HAP-1 (cell line): ENCODE results near the gene CMKLR1.

Experiments used
- DNase-seq, 2 experiments: peaks; one replicate each; pipeline ENCODE4 v3.0.0-alpha.2; 2016 to 2020; ENCODE audit warnings: low spot score in 2 of 2
- H3K27me3 ChIP-seq: fragments of 250-450 bp; sonication (Bioruptor Pico); 2 replicates; pipeline ENCODE4 v1.5.1; 2020; ENCODE audit warnings: low read depth, mild to moderate bottlenecking, moderate library complexity
- H3K36me3 ChIP-seq: fragments of 250-450 bp; sonication (Bioruptor Pico); replicated peaks from 2 replicates; pipeline ENCODE4 v1.5.1; 2020; ENCODE audit warnings: mild to moderate bottlenecking
- H3K4me1 ChIP-seq: fragments of 250-450 bp; sonication (Bioruptor Pico); 2 replicates; pipeline ENCODE4 v1.5.1; 2020; ENCODE audit warnings: mild to moderate bottlenecking
- H3K4me3 ChIP-seq: fragments of 250-450 bp; sonication (Bioruptor Pico); 2 replicates; pipeline ENCODE4 v1.5.1; 2020; ENCODE audit warnings: mild to moderate bottlenecking, moderate library complexity
- H3K9me3 ChIP-seq: fragments of 250-450 bp; sonication (Bioruptor Pico); 2 replicates; pipeline ENCODE4 v1.5.1; 2020; ENCODE audit warnings: mild to moderate bottlenecking, moderate library complexity
- in situ Hi-C: fragments of 300-500 bp; cut with MboI; formaldehyde crosslinking; loops from 3 replicates; pipeline ENCODE4 v1.14.3; 2020; ENCODE audit warnings: low sequenced_read_pairs, inconsistent platforms, mixed read lengths

CMKLR1 gene

DNA sequence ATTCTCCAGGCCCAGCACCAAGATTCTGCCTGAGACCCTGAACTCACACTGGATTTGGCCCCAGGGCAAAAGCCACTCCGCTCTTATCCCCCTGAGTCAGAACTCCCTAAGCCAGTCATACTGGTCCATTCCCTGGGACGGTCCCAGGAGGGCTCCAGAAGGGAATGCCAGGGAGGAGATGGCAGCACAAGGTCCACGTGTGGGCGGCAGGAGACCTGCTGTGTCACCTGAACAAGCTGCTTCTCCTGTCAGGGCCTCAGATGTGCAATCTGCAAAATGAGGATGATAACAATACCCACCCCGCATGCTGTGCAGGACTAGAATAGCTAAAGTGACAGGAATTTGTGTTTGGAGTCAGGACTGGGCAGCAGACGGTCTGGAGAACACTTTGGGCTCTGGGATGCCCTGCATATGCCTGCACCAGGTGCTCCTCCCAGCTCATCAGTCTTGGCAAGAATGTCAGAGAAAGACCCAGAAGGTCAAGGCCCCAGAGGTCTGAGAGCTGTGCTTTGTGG is 40.3 kb downstream of the CMKLR1 start:
- no peak for DNase-seq
- Histone ChIP-seq H3K36me3 (no peaks in the 10 kb centered on the region), H3K9me3 (no peaks in the 10 kb centered on the region), H3K27me3 (0 out of 2 replicates have a peak, but pooled peaks cover 3% of the 10 kb centered on the region), H3K4me3 (no peak overlapping the region), H3K4me1 (no peaks in the 10 kb centered on the region)
- in situ Hi-C loops, result no loop called here

DNA sequence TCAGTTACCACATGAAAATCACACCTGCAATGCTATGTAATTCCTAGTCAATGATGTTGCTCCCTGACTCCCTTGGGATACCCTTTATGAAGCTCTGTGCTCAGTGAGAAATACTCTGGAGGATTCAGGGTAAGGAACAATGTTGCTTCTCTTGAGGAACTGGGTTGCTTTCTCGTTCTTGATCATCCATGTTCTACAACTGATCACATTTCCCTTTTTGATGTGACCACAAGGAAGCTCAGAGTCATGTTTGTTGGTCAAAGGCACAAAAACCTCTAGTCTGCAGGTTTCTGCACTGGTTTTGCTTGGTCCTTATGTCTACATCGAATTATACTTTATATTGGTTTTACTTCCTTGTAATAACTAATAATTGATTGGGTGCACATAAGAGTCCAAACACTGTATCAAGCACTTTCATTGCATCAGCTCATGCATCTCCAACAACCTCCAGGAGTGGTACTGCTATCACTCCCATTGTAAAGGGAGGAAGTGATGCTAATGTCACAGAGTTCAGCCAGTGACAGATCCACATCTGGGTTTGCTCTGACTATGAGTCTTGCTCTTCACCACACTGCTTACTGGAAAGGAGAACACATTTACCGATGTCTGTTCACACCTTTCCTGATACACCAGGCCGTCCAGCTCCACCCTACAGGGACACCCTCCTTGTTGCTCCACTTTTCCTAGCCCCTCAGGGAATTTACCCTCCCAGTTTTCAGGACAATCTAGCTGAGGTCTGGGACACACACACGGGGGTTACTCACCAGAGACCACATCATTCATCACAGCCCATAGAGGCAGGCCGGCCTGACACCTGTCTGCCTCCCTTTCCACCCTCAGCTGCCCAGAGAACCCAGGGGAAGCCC is 41.0 kb downstream of the CMKLR1 start:
- Histone ChIP-seq H3K4me3 (no peak overlapping the region), H3K36me3 (no peaks in the 10 kb centered on the region), H3K9me3 (no peaks in the 10 kb centered on the region), H3K27me3 (0 out of 2 replicates have a peak, but pooled peaks cover 3% of the 10 kb centered on the region), H3K4me1 (no peaks in the 10 kb centered on the region)
- DNase-seq, result no peak
- in situ Hi-C loops, result no loop called here

DNA sequence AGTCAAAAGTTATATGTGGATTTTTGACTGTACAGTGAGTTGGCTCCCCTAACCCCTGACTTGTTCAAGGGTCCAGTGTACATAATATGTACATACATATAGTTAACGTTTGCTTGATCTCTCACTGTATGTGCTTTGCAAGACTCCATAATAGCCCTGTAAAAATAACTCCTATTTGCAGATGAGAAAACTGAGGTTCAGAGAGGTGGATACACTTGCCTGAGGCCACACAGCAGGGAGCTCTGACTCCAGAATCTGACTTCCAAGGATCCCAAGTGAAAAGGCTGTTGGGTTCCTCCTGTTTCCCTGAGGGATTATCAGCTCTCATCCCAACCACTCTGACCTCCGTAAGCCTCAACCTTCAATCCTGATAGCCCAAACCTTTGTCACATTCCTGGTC is 41.7 kb downstream of the CMKLR1 start:
- Histone ChIP-seq H3K4me3 (no peak overlapping the region), H3K9me3 (no peaks in the 10 kb centered on the region), H3K27me3 (0 out of 2 replicates have a peak, but pooled peaks cover 3% of the 10 kb centered on the region), H3K4me1 (no peaks in the 10 kb centered on the region), H3K36me3 (no peaks in the 10 kb centered on the region)
- in situ Hi-C loops, result no loop called here
- no peak for DNase-seq

DNA sequence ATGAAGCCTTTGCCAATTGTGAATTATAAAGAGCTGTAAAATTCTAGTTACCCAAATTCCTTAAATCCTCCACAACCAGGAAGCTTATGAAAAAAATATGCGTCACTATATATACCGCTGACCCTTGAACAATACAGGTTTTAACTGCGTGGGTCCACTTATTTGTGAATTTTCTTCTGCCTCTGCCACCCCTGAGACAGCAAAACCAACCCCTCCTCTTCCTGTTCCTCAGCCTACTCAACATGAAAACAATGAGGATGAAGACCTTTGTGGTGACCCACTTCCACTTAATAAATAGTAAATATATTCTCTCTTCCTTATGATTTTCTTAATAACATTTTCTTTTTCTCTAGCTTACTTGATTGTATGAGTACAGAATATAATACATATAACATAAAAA is 42.2 kb downstream of the CMKLR1 start:
- in situ Hi-C loops, result no loop called here
- no peaks in the 10 kb centered on the region for H3K9me3 ChIP-seq
- 0 out of 2 replicates have a peak, but pooled peaks cover 3% of the 10 kb centered on the region for H3K27me3 ChIP-seq
- no peaks in the 10 kb centered on the region for H3K4me1 ChIP-seq
- no peak for DNase-seq
- no peak overlapping the region for H3K4me3 ChIP-seq
- H3K36me3 ChIP-seq, result no peaks in the 10 kb centered on the region

DNA sequence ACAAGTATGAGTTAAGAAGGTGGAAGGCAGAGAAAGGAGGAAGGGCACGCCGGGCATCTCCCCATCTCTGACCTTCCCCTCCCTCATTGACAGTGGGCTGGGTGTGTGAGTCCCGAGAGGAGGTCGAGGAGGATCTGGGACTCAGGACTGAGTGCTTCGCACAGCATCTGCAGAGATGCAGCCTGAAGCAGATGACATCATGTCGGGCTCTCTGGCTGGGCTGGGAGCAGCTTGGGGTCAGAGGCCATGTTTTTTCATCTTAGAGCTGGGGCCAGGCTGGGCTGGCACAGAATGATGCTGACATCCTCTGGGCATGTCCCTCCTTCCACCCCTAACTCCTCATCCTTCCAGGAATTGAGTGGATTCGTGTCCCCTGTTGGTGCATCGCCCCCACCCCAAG is 43.5 kb downstream of the CMKLR1 start:
- H3K4me1 ChIP-seq, result no peaks in the 10 kb centered on the region
- no peaks in the 10 kb centered on the region for H3K36me3 ChIP-seq
- no peak for DNase-seq
- 0 out of 2 replicates have a peak, but pooled peaks cover 3% of the 10 kb centered on the region for H3K27me3 ChIP-seq
- no peaks in the 10 kb centered on the region for H3K9me3 ChIP-seq
- H3K4me3 ChIP-seq, result no peak overlapping the region
- in situ Hi-C loops, result no loop called here

DNA sequence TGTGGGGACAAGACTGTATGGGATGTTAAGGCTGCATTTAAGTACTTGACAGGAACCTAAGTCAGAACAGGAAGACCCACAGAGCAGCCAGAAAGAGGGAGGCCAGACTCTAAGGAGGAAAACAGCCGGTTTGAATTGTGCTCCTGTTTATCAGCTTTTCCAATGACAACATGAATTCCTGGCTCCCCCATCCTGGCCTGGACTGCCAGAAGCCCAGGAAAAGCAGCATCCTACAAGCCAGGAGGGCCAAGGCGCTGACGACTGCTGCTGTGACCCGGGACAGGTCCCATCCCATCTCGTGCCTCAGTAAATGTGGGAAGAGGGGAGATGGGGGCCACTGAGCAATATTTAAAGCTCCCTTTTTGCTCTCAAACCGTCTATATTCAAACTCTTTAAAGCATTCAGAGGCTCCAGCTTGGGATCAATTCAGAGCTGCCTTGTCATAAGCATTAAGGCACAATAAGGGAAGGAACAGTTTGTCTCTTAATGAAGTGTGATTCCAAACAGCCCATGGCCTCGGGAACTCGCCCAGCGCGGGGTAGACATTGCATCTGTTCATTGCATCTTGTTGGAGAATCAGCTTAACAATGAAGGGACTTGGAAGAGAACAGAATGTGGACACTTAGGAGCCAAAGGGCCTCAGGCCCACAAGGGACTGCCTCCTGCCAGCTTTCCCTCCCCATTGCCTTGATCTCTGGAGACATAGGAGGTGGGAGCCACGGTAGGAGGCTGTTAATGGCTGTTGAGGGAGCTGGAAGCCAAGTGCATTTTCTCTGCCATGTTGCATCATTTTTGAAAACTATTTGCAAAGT is 49.6 kb downstream of the CMKLR1 start:
- in situ Hi-C loops, result no loop called here

DNA sequence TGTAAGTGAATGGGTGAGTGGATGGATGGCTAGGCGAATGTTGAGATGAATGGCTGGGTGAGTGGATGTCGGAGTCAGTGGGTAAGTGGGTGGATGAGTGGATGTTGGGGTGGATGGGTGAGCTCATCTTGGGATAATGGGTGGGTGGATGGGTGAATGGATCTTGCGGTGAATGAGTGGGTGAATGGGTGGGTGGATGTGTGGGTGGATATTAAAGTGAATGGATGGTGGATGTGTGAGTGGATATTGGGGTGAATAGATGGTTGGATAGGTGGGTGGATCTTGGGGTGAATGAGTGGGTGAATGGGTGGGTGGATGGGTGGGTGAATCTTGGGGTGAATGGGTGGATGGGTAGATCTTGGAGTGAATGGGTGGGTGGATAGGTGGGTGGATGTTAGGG is 51.9 kb downstream of the CMKLR1 start:
- H3K9me3 ChIP-seq, result no peaks in the 10 kb centered on the region
- H3K4me1 ChIP-seq, result no peaks in the 10 kb centered on the region
- in situ Hi-C loops, result no loop called here
- no peak overlapping the region for H3K4me3 ChIP-seq
- no peaks in the 10 kb centered on the region for H3K36me3 ChIP-seq
- DNase-seq, result no peak
- no peaks in the 10 kb centered on the region for H3K27me3 ChIP-seq

More for the DNA sequence above, 49.6 kb downstream of the CMKLR1 start:
- no peaks in the 10 kb centered on the region for H3K36me3 ChIP-seq
- no peak overlapping the region for H3K4me3 ChIP-seq
- no peaks in the 10 kb centered on the region for H3K4me1 ChIP-seq
- no peak for DNase-seq
- H3K9me3 ChIP-seq, result no peaks in the 10 kb centered on the region
- H3K27me3 ChIP-seq, result no peaks in the 10 kb centered on the region

DNA sequence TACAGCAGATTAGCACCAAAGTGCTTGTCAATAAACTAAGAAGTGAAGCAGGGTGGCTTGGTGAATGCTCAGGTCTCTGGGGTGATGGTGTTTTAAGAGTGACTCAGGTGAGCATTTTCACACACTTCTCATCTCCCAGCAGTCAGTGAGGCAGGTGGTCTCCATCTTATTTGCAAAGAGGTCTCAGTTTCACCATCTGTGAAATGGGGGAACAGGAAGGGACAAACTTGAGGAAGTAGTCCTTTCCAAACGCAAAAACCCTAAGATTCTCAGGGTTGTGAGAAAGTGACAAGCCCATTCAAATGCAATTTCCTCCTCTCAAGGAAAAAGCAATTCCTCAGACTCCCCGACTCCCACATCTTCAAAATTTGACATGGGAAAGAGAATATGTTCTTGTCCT is 54.1 kb downstream of the CMKLR1 start:
- Histone ChIP-seq H3K4me3 (no peak overlapping the region), H3K9me3 (no peaks in the 10 kb centered on the region), H3K36me3 (no peaks in the 10 kb centered on the region), H3K4me1 (no peaks in the 10 kb centered on the region), H3K27me3 (no peaks in the 10 kb centered on the region)
- DNase-seq, result no peak
- in situ Hi-C loops, result no loop called here

DNA sequence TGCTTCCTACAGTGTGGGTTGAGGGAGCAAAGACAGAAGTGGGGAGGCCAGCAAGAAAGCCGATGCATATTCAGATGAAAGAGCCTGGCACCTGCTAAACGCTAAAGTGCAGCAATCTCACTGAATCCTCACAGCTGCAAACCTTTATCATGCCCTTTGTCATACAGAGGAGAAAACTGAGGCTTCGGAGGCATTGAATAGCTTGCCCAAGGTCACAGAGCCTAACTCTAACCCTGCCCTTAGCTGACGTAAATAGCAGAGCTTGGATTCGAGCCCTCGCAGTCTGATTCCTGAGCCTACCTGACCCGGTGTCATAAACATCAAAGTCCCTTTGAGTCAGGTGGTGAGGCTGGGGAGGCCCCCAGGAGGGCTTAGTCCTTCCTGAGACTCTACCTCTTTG is 54.9 kb downstream of the CMKLR1 start:
- DNase-seq, result no peak
- in situ Hi-C loops, result no loop called here
- no peaks in the 10 kb centered on the region for H3K4me1 ChIP-seq
- no peak overlapping the region for H3K4me3 ChIP-seq
- H3K9me3 ChIP-seq, result no peaks in the 10 kb centered on the region
- no peaks in the 10 kb centered on the region for H3K27me3 ChIP-seq
- no peaks in the 10 kb centered on the region for H3K36me3 ChIP-seq

DNA sequence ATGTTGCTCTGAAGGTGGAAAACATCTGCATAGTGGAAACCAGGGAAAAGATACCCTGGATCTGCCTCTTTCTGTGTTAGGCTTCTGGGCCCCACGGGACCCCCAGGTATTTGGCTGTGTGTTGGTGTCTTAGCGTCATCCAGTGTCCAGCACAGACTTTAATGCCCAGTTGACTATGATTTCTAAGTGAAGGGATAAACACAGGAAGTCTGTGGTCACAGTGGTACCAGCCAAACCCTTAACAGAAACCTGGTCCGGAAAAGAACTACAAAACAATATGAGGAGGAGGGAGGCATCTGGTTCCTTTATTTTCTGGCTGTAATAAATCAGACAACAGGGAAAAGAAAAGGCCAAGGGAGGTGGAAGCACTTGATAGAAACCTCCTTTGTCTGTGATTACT is 56.4 kb downstream of the CMKLR1 start:
- in situ Hi-C loops, result no loop called here
- H3K36me3 ChIP-seq, result no peaks in the 10 kb centered on the region
- no peaks in the 10 kb centered on the region for H3K9me3 ChIP-seq
- no peak for DNase-seq
- H3K27me3 ChIP-seq, result no peaks in the 10 kb centered on the region
- no peaks in the 10 kb centered on the region for H3K4me1 ChIP-seq
- no peak overlapping the region for H3K4me3 ChIP-seq

DNA sequence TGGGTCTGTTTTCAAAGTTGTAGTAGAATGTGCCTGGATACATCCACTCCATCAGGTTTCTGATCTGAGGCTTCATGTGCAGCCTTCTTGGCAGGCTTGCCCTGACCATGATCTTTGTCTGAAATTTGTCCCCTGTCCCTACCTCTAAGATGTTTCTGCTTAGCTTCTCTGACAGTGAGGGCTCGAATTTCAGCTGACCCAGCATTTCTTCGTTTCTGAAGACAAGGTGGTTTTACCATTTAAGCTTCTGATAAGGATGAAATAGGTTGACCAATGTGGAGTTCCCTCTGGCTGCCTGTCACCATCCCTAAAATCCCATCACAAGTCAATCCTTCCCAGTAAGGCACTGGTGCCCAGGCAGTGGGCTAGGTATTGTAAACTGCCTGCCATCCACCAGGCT is 57.0 kb downstream of the CMKLR1 start:
- in situ Hi-C loops, result no loop called here
- H3K27me3 ChIP-seq, result no peaks in the 10 kb centered on the region
- H3K4me3 ChIP-seq, result no peak overlapping the region
- H3K4me1 ChIP-seq, result no peaks in the 10 kb centered on the region
- H3K36me3 ChIP-seq, result no peaks in the 10 kb centered on the region
- no peak for DNase-seq
- no peaks in the 10 kb centered on the region for H3K9me3 ChIP-seq

DNA sequence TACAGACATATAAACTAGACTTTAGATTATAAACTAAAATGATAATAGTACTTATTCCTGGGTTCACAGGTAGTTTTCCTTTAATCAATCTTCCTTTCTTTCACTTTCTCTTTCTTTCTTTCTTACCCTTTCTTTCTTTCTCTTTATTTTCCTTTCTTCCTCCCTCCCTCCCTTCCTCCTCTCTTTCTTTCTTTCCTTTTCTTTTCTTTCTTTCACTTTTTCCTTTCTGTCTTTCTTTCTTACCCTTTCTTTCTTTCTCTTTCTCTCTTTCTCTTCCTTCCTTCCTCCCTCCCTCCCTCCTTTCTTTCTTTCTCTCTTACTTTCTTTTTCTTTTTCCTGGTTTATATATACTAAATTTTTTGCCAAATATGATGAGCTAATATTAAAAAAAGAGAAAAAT is 61.5 kb downstream of the CMKLR1 start:
- H3K4me3 ChIP-seq, result no peak overlapping the region
- no peaks in the 10 kb centered on the region for H3K4me1 ChIP-seq
- DNase-seq, result no peak
- H3K27me3 ChIP-seq, result no peaks in the 10 kb centered on the region
- H3K9me3 ChIP-seq, result no peaks in the 10 kb centered on the region
- H3K36me3 ChIP-seq, result no peaks in the 10 kb centered on the region
- in situ Hi-C loops, result no loop called here

DNA sequence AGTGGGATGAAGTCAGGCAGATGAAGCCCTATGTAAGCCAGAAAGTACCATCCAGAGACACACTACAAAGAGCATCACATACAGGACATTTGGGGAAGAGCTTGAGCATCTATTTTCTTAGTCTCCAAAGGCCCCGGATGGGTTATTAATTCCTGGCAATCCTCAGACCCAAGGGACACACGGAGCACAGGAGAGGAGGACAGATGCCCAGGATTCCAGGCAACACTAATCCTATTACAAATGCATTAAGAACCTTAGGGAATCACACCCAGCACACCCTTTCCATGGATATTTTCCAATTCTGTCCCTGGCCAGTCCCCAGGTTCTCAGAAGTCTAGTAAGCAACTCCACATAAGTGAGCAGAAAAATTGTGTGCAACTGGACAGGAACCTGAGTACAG is 65.9 kb downstream of the CMKLR1 start:
- H3K9me3 ChIP-seq, result no peaks in the 10 kb centered on the region
- DNase-seq, result no peak
- no peaks in the 10 kb centered on the region for H3K4me1 ChIP-seq
- H3K4me3 ChIP-seq, result no peak overlapping the region
- in situ Hi-C loops, result no loop called here
- no peaks in the 10 kb centered on the region for H3K27me3 ChIP-seq
- no peaks in the 10 kb centered on the region for H3K36me3 ChIP-seq
